ENCODE data around the gene PRM1.

GRCh38 chr16:11277607-11278337, 3.4 kb downstream of the PRM1 start:
- TF ChIP-seq, protein P1, sequence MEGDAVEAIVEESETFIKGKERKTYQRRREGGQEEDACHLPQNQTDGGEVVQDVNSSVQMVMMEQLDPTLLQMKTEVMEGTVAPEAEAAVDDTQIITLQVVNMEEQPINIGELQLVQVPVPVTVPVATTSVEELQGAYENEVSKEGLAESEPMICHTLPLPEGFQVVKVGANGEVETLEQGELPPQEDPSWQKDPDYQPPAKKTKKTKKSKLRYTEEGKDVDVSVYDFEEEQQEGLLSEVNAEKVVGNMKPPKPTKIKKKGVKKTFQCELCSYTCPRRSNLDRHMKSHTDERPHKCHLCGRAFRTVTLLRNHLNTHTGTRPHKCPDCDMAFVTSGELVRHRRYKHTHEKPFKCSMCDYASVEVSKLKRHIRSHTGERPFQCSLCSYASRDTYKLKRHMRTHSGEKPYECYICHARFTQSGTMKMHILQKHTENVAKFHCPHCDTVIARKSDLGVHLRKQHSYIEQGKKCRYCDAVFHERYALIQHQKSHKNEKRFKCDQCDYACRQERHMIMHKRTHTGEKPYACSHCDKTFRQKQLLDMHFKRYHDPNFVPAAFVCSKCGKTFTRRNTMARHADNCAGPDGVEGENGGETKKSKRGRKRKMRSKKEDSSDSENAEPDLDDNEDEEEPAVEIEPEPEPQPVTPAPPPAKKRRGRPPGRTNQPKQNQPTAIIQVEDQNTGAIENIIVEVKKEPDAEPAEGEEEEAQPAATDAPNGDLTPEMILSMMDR (IDR thresholded peaks at IDR 0.05), result no peak
- TF ChIP-seq POLR2AphosphoS5 (IDR thresholded peaks at IDR 0.05), result no peak
